HFF-Myc (cell line): ENCODE measurements around the gene ADAMTS16.

Source experiments
- DNase-seq: peaks from one replicate; pipeline ENCODE4 v3.0.0-alpha.2; 2011; ENCODE audit warnings: low read depth; ENCODE audit errors: extremely low read depth
- H3K4me3 ChIP-seq: replicated peaks from 2 replicates; pipeline ENCODE4 v1.5.1; 2011; ENCODE audit warnings: low read depth, mild to moderate bottlenecking, control low read depth, low read length
- CTCF ChIP-seq: IDR thresholded peaks from 2 replicates; pipeline ENCODE4 v1.5.1; 2012; ENCODE audit warnings: mild to moderate bottlenecking, low read depth, low read length, control low read depth; ENCODE audit errors: missing control alignments

ADAMTS16 gene

GRCh38 chr5:5320062-5320805 lies 180.1 kb downstream of the ADAMTS16 start:
- DNase-seq = no peak
- no peak for TF ChIP-seq CTCF
- no peak overlapping the region for H3K4me3 ChIP-seq

DNA sequence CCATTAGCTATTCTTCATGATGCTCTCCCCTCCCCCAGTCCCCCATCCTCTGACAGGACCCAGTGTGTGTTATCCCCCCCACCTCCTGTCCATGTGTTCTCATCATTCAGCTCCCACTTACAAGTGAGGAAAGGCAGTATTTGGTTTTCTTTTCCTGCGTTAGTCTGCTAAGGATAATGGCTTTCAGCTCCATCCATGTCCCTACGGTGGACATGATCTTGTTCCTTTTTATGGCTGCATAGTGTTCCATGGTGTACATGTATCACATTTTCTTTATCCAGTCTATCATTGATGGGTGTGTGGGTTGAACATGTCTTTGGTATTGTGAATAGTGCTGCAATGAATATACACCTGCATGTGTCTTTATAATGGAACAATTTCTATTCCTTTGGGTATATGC lies 181.0 kb downstream of the ADAMTS16 start:
- no peak for DNase-seq
- TF ChIP-seq CTCF = no peak
- no peak overlapping the region for H3K4me3 ChIP-seq

DNA sequence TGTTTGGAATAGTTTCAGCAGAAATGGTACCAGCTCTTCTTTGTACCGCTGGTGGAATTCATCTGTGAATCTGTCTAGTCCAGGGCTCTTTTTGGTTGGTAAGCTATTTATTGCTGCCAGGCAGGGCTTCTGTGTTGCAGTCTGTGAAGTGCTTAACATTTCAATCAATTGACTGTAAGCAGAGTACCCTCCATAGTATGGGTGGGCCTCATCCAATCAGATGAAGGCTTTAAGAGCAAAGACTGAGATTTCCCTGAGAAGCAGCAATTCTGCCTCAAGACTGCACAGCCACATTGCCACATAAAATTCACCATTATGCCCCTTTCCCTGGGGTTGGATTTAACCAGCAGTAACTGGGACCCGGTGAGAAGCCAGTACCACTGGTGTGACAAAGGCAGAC lies 183.4 kb downstream of the ADAMTS16 start:
- no peak overlapping the region for H3K4me3 ChIP-seq
- DNase-seq = no peak
- no peak for TF ChIP-seq CTCF

GRCh38 chr5:5326115-5326758 lies 186.1 kb downstream of the ADAMTS16 start:
- no peak for TF ChIP-seq CTCF
- no peak for DNase-seq
- H3K4me3 ChIP-seq = no peak overlapping the region

DNA sequence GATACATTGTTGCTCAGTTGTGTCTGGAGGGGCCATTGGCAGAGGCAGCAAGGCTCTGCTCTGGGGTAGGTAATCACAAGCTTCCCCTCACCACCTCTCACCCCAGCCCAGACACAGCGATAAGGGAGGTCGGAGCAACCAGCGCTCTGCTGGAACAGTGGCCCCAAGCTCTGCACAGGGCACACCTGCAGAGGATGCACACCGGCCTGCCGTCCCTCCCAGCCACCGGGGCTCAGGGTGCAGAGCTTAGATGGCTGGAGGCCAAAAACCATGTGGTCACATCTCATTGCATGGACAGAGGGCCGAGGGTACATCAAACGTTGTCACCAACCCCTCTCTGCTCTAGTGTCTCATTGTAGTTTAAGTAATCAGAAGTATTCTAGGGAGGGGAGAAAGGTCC lies 187.0 kb downstream of the ADAMTS16 start:
- no peak overlapping the region for H3K4me3 ChIP-seq
- TF ChIP-seq CTCF = no peak
- DNase-seq = no peak

GRCh38 chr5:5330728-5331452 lies 190.8 kb downstream of the ADAMTS16 start:
- H3K4me3 ChIP-seq = no peak overlapping the region
- DNase-seq = no peak
- no peak for TF ChIP-seq CTCF
